Measurements from ENCODE around the gene PPOX.

Gene PPOX

GRCh38 chr1:161198194-161198896, 32.1 kb downstream of the PPOX start:
- no peak for DNase-seq

DNA sequence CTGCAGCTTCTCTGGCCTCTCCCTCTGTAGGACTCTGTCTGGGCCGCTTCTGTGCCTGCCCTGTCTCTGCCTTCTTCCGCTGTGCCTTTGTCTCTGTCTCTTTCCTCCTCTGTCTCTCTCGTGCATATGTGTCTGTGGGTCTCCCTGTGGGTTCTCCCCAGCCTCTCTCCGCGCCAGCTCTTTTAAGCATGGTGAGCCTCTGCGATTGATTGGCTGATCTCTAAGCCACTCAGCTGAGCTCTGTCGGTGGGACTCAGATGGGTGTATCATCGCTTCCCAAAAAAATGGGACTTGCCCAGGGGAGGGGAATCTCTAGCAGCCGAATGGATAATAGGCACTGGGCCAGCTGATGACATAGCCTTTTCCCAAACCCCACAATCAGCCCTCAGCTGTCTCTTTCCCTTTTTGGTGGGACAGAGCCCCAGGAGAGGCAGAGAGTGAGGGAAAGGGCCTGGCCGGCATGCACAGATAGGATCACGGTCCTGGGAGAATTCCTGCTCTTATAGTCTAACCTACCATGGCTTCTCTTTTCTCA, 32.7 kb downstream of the PPOX start, which contains the start of gene ADAMTS4:
Gene ADAMTS4 (minus strand): TSS at position 158 of the 535 bp plus-strand sequence. CDS start 427 bp downstream, outside the sequence.
- no peak for DNase-seq

- no peak for DNase-seq
Measured at GRCh38 chr1:161199506-161200139, 33.4 kb downstream of the PPOX start.

DNA sequence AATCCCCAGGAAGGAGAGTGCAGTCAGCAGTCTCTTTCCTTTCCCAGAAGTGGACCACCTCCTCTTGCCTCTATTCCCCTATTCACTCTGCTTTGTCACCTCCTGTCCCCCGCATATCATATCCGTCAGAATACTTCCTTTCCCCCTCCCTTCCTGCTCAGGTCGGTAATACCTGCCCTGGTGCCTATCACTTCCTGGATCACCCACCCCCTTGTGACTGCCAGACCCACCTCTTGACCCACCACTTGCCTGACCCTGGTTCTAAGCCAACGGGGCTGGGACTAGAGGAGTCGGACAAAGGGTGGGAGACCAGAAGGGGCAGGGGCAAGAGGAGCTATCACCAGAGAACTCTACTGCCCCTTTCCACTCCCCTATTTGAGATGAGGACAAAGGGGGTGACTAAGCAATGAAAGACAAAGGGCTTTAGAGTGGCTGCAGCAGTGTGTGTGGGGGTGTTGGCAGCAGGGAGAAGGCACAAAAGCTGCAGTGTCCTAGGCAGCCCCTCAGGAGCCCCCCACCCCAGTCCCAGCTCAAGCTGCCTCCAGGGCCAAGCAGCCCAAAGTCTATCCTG, 34.3 kb downstream of the PPOX start:
- peak; percentile 49 to 54 for DNase-seq

GRCh38 chr1:161200992-161201835, 35.0 kb downstream of the PPOX start:
- DNase-seq = no peak

- DNase-seq = peak; percentile 91 to 94
Measured at GRCh38 chr1:161201836-161202712, 35.8 kb downstream of the PPOX start, which contains the start of gene NDUFS2. NDUFS2 (plus strand) TSS chr1:161202367; CDS start chr1:161202386, 19 bp downstream.

GRCh38 chr1:161206411-161207140, 40.4 kb downstream of the PPOX start:
- DNase-seq = no peak

GRCh38 chr1:161207173-161207572, 40.9 kb downstream of the PPOX start:
- DNase-seq = no peak

GRCh38 chr1:161209790-161210409, 43.7 kb downstream of the PPOX start:
- peak; percentile 80 to 82 for DNase-seq

DNA sequence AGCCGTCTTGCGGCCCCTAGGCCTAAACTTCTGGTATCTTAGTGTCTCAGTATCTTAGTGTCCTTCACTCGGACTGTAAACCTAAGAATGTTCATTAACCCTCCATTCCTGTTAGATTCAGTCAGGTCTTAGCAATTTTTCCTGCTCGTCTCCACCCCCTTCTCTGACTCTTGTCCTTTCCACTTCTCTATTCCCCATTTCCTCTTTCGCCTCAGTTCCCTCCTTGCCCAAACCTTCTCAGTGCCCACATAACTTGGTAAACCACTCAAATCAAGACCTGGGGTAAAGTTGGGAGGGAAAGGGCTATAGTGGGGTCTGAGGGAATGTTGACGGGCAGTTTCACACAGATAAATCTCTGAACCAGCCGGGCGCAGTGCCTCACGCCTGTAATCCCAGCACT, 48.1 kb downstream of the PPOX start:
- DNase-seq = no peak

- DNase-seq = no peak
Measured at GRCh38 chr1:161215076-161215475, 48.9 kb downstream of the PPOX start, which contains the start of gene FCER1G. FCER1G (plus strand) TSS chr1:161215295; CDS start chr1:161215322, 27 bp downstream.

DNA sequence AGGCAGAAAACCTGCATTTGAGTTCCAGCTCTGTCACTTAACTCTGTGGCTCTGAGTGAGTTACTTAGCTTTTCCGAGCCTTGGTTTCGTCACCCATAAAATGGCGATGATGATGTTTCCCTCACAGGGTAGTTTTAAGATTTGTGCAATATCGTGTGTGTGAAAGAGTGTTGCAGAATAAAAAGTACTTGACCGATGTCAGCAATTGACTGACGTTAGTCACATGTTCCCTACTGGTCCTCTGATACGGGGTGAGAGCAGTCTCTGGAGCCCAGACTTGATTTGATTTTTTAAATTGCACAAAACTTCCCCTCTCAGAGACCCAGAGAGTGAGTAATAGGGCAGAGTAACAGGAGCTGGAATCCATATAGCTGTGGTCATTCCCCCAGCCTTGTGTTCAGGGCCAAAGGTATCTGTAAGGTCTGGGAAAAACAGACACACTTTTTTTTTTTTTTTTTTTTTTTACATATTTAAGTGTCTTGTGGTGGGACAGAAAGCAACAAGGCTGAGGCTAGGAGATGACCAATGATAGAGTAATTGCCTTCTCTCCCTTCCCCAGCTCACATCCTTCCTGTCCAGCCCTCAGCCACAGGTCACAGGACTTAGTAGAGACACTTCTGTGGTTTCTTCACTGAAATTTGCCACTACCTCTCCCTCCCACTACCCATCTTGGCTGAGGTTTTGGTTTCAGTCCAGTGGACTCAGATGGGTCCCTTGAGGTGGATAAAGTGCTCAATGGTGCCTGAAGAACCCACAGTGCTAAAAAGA, 50.9 kb downstream of the PPOX start:
- no peak for DNase-seq

- DNase-seq = no peak
Measured at GRCh38 chr1:161217831-161218230, 51.6 kb downstream of the PPOX start.

GRCh38 chr1:161218301-161219077, 52.3 kb downstream of the PPOX start:
- DNase-seq = no peak

- DNase-seq = no peak
Measured at GRCh38 chr1:161219078-161219892, 53.1 kb downstream of the PPOX start.

- DNase-seq = no peak
Measured at GRCh38 chr1:161220002-161220401, 53.8 kb downstream of the PPOX start.
